PFSK-1 (cell line): Measurements from ENCODE around the gene IL36A.

Experiments
- FOXP2 ChIP-seq: optimal IDR thresholded peaks from 2 replicates; pipeline ENCODE3; 2011; ENCODE audit warnings: borderline replicate concordance, control low read depth, inconsistent platforms; ENCODE audit not compliant: insufficient read depth; ENCODE audit errors: extremely low read length, extremely low read depth
- POLR2AphosphoS5 ChIP-seq: IDR thresholded peaks from 2 replicates; pipeline ENCODE4 v1.6.1; 2012; ENCODE audit warnings: low read depth, mild to moderate bottlenecking, control low read depth, low read length, moderate library complexity
- REST ChIP-seq, 2 experiments: IDR thresholded peaks; 2 replicates each; pipeline versions ENCODE4 v1.6.1 to v1.8.0; 2011 to 2012; ENCODE audit warnings: low read depth in 2 of 2, low read length in 2 of 2, control low read depth in 1 of 2, inconsistent platforms in 1 of 2, mild to moderate bottlenecking in 1 of 2, moderate library complexity in 1 of 2; ENCODE audit not compliant: insufficient read depth in 1 of 2
- SIN3A ChIP-seq: IDR thresholded peaks from 2 replicates; pipeline ENCODE4 v1.6.1; 2012; ENCODE audit warnings: mild to moderate bottlenecking, low read length, moderate library complexity, borderline replicate concordance; ENCODE audit not compliant: insufficient read depth
- TAF1 ChIP-seq: IDR thresholded peaks from 2 replicates; pipeline ENCODE4 v1.6.1; 2012; ENCODE audit warnings: low read length, control low read depth, borderline replicate concordance; ENCODE audit not compliant: insufficient read depth

Gene IL36A

GRCh38 chr2:113057117-113057516 lies 51.9 kb downstream of the IL36A start:
- TF ChIP-seq SIN3A (no peak), TAF1 (no peak), REST (IDR thresholded peaks at IDR 0.05; ENCODE audit: insufficient read depth in 1 of 2, low read depth in 2 of 2, low read length in 2 of 2) (no peak), FOXP2 (no peak), POLR2AphosphoS5 (no peak)
